HEK293 (cell line): Measurements from ENCODE around the gene APLNR.

Source experiments
- CTCF ChIA-PET: fragments of 350-600 bp; formaldehyde crosslinking; extraction: SDS; loops from one replicate; lab custom pipeline; 2021; ENCODE audit warnings: antibody characterized with exemption; lab: Yijun Ruan, JAX
- POLR2A ChIA-PET: fragments of 300-600 bp; formaldehyde crosslinking; extraction: SDS; loops from one replicate; lab custom pipeline; 2020; ENCODE audit warnings: antibody characterized with exemption, inconsistent platforms; lab: Yijun Ruan, JAX
- H3K27ac ChIP-seq: fragments of 200-500 bp; sonication (Bioruptor generic); 2 replicates; pipeline ENCODE4 v1.5.1; 2014; ENCODE audit warnings: low read depth, low read length, control low read depth, inconsistent platforms; ENCODE audit errors: extremely low read depth
- H3K36me3 ChIP-seq, 2 experiments: fragments of 200-500 bp in 1 of 2; sonication (Bioruptor generic) in 1 of 2; 1 replicate in 1 of 2; 2 replicates in 1 of 2; pipeline ENCODE4 v1.5.1; 2014 to 2017; ENCODE audit warnings: inconsistent platforms in 2 of 2, low read length in 2 of 2; ENCODE audit not compliant: control insufficient read depth in 2 of 2, insufficient read depth in 1 of 2
- H3K4me1 ChIP-seq: fragments of 200-500 bp; sonication (Bioruptor generic); 2 replicates; pipeline ENCODE4 v1.5.1; 2014; ENCODE audit warnings: mild to moderate bottlenecking, low read length, inconsistent platforms; ENCODE audit not compliant: control insufficient read depth, insufficient read depth
- H3K4me3 ChIP-seq: 2 replicates; pipeline ENCODE4 v1.5.1; 2011; ENCODE audit warnings: low read depth, mild to moderate bottlenecking, control low read depth, low read length, moderate library complexity
- H3K9me3 ChIP-seq: fragments of 200-500 bp; sonication (Bioruptor generic); 2 replicates; pipeline ENCODE4 v1.5.1; 2014; ENCODE audit warnings: low read depth, low read length, inconsistent platforms; ENCODE audit not compliant: control insufficient read depth, insufficient read depth
- GLI4 ChIP-seq: fragments of 450-650 bp; formaldehyde crosslinking; IDR thresholded peaks from 2 replicates; pipeline ENCODE4 v1.5.1; 2016; ENCODE audit warnings: missing biosample characterization, missing genetic modification characterization
- KLF1 ChIP-seq: fragments of 450-650 bp; formaldehyde crosslinking; IDR thresholded peaks from 2 replicates; pipeline ENCODE4 v1.5.1; 2016; ENCODE audit warnings: missing biosample characterization, missing genetic modification characterization
- KLF9 ChIP-seq: fragments of 450-650 bp; formaldehyde crosslinking; IDR thresholded peaks from 2 replicates; pipeline ENCODE4 v1.5.1; 2016; ENCODE audit warnings: missing biosample characterization, missing genetic modification characterization, low read depth
- SCRT1 ChIP-seq: fragments of 450-650 bp; formaldehyde crosslinking; IDR thresholded peaks from 2 replicates; pipeline ENCODE4 v1.5.1; 2016; ENCODE audit warnings: missing biosample characterization, missing genetic modification characterization, borderline replicate concordance
- WT1 ChIP-seq: fragments of 450-650 bp; formaldehyde crosslinking; IDR thresholded peaks from 2 replicates; pipeline ENCODE4 v1.5.1; 2016; ENCODE audit warnings: missing biosample characterization, missing genetic modification characterization
- ZNF311 ChIP-seq: fragments of 450-650 bp; formaldehyde crosslinking; IDR thresholded peaks from 2 replicates; pipeline ENCODE4 v1.5.1; 2017; ENCODE audit warnings: missing biosample characterization, missing genetic modification characterization, borderline replicate concordance
- ZNF354C ChIP-seq: fragments of 450-650 bp; formaldehyde crosslinking; IDR thresholded peaks from 2 replicates; pipeline ENCODE4 v1.5.1; 2016; ENCODE audit warnings: missing biosample characterization, missing genetic modification characterization, low read depth, borderline replicate concordance
- ZNF433 ChIP-seq: fragments of 450-650 bp; formaldehyde crosslinking; IDR thresholded peaks from 2 replicates; pipeline ENCODE4 v1.5.1; 2016; ENCODE audit warnings: missing biosample characterization, missing genetic modification characterization, low read depth
- ZNF48 ChIP-seq: fragments of 450-650 bp; formaldehyde crosslinking; IDR thresholded peaks from 2 replicates; pipeline ENCODE4 v1.5.1; 2016; ENCODE audit warnings: missing biosample characterization, missing genetic modification characterization
- ZNF501 ChIP-seq: fragments of 450-650 bp; formaldehyde crosslinking; IDR thresholded peaks from 2 replicates; pipeline ENCODE4 v1.5.1; 2016; ENCODE audit warnings: missing biosample characterization, missing genetic modification characterization
- ZNF585B ChIP-seq: fragments of 450-650 bp; formaldehyde crosslinking; IDR thresholded peaks from 2 replicates; pipeline ENCODE4 v1.5.1; 2016; ENCODE audit warnings: missing biosample characterization, missing genetic modification characterization
- ZNF600 ChIP-seq: fragments of 450-650 bp; formaldehyde crosslinking; IDR thresholded peaks from 2 replicates; pipeline ENCODE4 v1.5.1; 2016; ENCODE audit warnings: missing biosample characterization, missing genetic modification characterization
- ZNF664 ChIP-seq: fragments of 450-650 bp; formaldehyde crosslinking; IDR thresholded peaks from 2 replicates; pipeline ENCODE4 v1.5.1; 2016; ENCODE audit warnings: missing biosample characterization, missing genetic modification characterization
- ZNF76 ChIP-seq: fragments of 450-650 bp; formaldehyde crosslinking; IDR thresholded peaks from 2 replicates; pipeline ENCODE4; 2016; ENCODE audit warnings: low read depth, missing biosample characterization, missing genetic modification characterization, borderline replicate concordance
- ZNF791 ChIP-seq: fragments of 450-650 bp; formaldehyde crosslinking; IDR thresholded peaks from 2 replicates; pipeline ENCODE4 v1.5.1; 2016; ENCODE audit warnings: missing biosample characterization, missing genetic modification characterization
- ZNF837 ChIP-seq: fragments of 450-650 bp; formaldehyde crosslinking; IDR thresholded peaks from 2 replicates; pipeline ENCODE4 v1.5.1; 2016; ENCODE audit warnings: missing biosample characterization, missing genetic modification characterization
- TF ChIP-seq, protein P1 (sequence below): fragments of 450-650 bp; formaldehyde crosslinking; IDR thresholded peaks from 2 replicates; pipeline ENCODE4 v1.5.1; 2016; ENCODE audit warnings: missing biosample characterization, missing genetic modification characterization, low read depth
- TF ChIP-seq, protein P2 (sequence below): fragments of 450-650 bp; formaldehyde crosslinking; IDR thresholded peaks from 2 replicates; pipeline ENCODE4 v1.5.1; 2016; ENCODE audit warnings: missing biosample characterization, missing genetic modification characterization
- TF ChIP-seq, protein P3 (sequence below): fragments of 450-650 bp; formaldehyde crosslinking; IDR thresholded peaks from 2 replicates; pipeline ENCODE4 v1.5.1; 2016; ENCODE audit warnings: missing biosample characterization, missing genetic modification characterization
- TF ChIP-seq, protein P4 (sequence below): fragments of 450-650 bp; formaldehyde crosslinking; IDR thresholded peaks from 2 replicates; pipeline ENCODE4; 2016; ENCODE audit warnings: missing biosample characterization, missing genetic modification characterization

APLNR gene

DNA sequence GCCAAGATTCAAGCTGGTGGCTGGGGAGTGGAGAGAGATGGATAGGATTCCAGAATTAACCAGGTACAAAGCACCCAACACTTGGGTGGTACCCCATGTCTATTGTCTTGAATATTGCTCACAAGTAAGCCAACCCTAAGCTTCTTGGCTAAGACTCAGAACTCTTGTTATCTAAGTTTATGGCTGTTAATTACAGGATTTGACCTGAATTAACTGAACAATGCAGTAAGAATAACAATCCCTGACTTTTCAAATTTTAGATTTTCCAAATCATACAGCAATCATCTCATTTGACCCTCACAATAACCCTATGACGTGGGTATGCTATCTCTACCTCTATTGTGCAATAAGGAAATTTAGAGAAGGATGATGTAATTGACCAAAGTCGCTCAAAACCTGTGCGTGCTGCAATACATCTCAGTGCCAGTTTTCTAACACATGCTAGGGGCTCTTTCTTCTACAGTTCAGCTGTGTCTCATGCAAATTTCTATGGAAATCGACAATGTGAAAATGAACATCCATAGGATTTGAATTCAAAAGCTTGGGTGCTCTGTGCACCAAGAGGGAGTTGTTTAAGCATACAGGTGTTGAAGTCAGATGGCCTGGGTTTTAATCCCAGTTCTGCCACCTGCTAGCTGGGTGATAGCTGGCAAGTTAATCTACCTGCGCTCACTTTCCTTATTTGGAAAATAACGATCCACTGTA, 40.1 kb upstream of the APLNR start:
- no peaks in the 10 kb centered on the region for H3K4me1 ChIP-seq
- H3K27ac ChIP-seq = no peak overlapping the region
- H3K9me3 ChIP-seq = no peaks in the 10 kb centered on the region
- H3K4me3 ChIP-seq = no peak overlapping the region
- POLR2A ChIA-PET = no interaction called here
- CTCF ChIA-PET = interaction anchor here (0.5 to 6.2 kb wide), 16 partner anchors 7 to 822 kb away, joined by 3 to 68 read pairs (median 4); no protein-coding TSS in a partner anchor
- no peak for TF ChIP-seq ZNF600 (tag by site-specific recombination)
- TF ChIP-seq, protein P1, sequence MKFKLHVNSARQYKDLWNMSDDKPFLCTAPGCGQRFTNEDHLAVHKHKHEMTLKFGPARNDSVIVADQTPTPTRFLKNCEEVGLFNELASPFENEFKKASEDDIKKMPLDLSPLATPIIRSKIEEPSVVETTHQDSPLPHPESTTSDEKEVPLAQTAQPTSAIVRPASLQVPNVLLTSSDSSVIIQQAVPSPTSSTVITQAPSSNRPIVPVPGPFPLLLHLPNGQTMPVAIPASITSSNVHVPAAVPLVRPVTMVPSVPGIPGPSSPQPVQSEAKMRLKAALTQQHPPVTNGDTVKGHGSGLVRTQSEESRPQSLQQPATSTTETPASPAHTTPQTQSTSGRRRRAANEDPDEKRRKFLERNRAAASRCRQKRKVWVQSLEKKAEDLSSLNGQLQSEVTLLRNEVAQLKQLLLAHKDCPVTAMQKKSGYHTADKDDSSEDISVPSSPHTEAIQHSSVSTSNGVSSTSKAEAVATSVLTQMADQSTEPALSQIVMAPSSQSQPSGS (tag by site-specific recombination) = peak; percentile 72; the same call in 1 of the 2 replicates
- TF ChIP-seq, all 188 proteins: peak for 1
- no peaks in the 10 kb centered on the region for H3K36me3 ChIP-seq

DNA sequence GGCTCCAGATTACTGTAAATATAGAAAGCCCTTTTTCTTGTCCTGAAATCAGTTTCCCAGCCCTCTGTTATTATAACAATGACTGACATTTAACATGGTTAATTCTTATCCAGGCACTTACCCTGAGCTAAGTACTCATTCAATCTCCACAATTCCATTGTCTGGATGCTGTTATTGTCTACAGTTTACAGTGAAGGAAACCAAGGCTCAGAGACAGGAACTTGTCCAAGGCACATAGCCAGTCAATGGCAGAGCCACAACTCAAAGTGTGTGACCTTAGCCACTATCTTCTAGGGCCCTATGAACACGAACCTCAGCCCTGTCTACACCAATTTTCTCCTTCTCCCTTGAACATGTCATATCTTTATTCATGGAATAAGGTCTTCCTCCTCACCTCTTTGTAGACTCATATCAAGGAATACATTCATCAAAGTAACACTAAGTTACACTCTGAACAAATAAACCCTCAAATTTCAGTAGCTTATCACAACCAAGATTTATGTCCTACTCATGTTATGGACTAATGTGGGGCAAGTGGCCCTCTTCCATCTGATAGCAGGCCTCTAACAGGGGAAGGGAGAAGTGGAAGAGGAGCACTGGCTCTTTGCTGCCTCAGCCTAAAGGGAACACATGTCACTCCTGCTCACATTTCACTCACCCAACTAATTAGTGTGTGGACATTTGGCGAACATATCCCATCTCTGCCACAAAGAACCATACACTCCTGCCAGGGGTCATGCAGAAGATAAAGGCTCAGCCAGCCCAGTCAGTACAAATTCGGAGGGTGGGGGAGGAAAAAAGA, 39.3 kb upstream of the APLNR start:
- H3K9me3 ChIP-seq = no peaks in the 10 kb centered on the region
- H3K4me3 ChIP-seq = no peak overlapping the region
- no peak overlapping the region for H3K27ac ChIP-seq
- TF ChIP-seq SCRT1 (tag by site-specific recombination) (no peak), ZNF311 (tag by site-specific recombination) (no peak), KLF1 (no peak), KLF9 (no peak), ZNF76 (tag by site-specific recombination) (no peak), ZNF585B (tag by site-specific recombination) (no peak), ZNF501 (tag by site-specific recombination) (no peak), GLI4 (tag by site-specific recombination) (no peak), ZNF791 (tag by site-specific recombination) (no peak)
- TF ChIP-seq, protein P2, sequence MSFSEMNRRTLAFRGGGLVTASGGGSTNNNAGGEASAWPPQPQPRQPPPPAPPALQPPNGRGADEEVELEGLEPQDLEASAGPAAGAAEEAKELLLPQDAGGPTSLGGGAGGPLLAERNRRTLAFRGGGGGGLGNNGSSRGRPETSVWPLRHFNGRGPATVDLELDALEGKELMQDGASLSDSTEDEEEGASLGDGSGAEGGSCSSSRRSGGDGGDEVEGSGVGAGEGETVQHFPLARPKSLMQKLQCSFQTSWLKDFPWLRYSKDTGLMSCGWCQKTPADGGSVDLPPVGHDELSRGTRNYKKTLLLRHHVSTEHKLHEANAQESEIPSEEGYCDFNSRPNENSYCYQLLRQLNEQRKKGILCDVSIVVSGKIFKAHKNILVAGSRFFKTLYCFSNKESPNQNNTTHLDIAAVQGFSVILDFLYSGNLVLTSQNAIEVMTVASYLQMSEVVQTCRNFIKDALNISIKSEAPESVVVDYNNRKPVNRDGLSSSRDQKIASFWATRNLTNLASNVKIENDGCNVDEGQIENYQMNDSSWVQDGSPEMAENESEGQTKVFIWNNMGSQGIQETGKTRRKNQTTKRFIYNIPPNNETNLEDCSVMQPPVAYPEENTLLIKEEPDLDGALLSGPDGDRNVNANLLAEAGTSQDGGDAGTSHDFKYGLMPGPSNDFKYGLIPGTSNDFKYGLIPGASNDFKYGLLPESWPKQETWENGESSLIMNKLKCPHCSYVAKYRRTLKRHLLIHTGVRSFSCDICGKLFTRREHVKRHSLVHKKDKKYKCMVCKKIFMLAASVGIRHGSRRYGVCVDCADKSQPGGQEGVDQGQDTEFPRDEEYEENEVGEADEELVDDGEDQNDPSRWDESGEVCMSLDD (tag by site-specific recombination) = no peak
- TF ChIP-seq, all 188 proteins: peak for 0
- ChIA-PET POLR2A (no interaction called here), CTCF (interaction anchor here (0.9 to 6.2 kb wide), 9 partner anchors 9 to 435 kb away, joined by 3 to 68 read pairs (median 5); no protein-coding TSS in a partner anchor)
- no peaks in the 10 kb centered on the region for H3K36me3 ChIP-seq
- H3K4me1 ChIP-seq = no peaks in the 10 kb centered on the region

DNA sequence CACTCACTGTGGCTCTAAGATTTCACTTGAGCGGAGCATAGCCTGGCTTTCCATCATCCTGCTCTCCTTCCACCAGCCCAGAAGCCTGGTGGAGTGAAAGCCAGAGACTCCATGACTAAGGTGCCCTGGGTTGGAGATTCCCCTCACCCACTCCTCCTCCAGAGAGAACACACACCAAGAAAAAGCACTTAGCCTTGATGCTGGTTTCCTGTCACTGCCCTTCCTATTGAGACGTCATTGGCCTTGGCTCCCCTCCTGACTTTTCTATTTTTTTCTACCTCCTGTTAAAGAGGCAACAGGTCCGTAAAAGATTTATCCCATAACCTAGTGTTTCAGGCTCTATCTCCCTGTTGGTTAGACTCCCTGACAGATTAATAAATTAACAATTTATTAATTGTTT, 38.5 kb upstream of the APLNR start:
- POLR2A ChIA-PET = no interaction called here
- TF ChIP-seq ZNF433 (tag by site-specific recombination) = no peak
- no peak for TF ChIP-seq ZNF354C (tag by site-specific recombination)
- no peak for TF ChIP-seq ZNF664 (tag by site-specific recombination)
- no peak for TF ChIP-seq ZNF48 (tag by site-specific recombination)
- TF ChIP-seq, protein P3, sequence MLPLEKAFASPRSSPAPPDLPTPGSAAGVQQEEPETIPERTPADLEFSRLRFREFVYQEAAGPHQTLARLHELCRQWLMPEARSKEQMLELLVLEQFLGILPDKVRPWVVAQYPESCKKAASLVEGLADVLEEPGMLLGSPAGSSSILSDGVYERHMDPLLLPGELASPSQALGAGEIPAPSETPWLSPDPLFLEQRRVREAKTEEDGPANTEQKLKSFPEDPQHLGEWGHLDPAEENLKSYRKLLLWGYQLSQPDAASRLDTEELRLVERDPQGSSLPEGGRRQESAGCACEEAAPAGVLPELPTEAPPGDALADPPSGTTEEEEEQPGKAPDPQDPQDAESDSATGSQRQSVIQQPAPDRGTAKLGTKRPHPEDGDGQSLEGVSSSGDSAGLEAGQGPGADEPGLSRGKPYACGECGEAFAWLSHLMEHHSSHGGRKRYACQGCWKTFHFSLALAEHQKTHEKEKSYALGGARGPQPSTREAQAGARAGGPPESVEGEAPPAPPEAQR = no peak
- TF ChIP-seq, protein P4, sequence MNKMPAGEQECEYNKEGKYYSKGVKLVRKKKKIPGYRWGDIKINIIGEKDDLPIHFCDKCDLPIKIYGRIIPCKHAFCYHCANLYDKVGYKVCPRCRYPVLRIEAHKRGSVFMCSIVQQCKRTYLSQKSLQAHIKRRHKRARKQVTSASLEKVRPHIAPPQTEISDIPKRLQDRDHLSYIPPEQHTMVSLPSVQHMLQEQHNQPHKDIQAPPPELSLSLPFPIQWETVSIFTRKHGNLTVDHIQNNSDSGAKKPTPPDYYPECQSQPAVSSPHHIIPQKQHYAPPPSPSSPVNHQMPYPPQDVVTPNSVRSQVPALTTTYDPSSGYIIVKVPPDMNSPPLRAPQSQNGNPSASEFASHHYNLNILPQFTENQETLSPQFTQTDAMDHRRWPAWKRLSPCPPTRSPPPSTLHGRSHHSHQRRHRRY (tag by site-specific recombination) = no peak
- TF ChIP-seq ZNF837 (tag by site-specific recombination) = no peak
- no peak for TF ChIP-seq WT1
- TF ChIP-seq ZNF311 (tag by site-specific recombination) = no peak
- CTCF ChIA-PET = interaction anchor here (0.7 to 6.2 kb wide), 5 partner anchors 18 to 434 kb away, joined by 3 to 68 read pairs (median 3); no protein-coding TSS in a partner anchor

More for the DNA sequence above, 38.5 kb upstream of the APLNR start:
- Histone ChIP-seq H3K4me3 (no peak overlapping the region), H3K27ac (no peak overlapping the region), H3K36me3 (no peaks in the 10 kb centered on the region), H3K9me3 (no peaks in the 10 kb centered on the region), H3K4me1 (no peaks in the 10 kb centered on the region)
